ENCODE results near the gene GNL1. TPM values are rescaled to one million over a fixed set of nuclear protein-coding genes. Genes with fewer than 3 reads are reported as not detected.

GNL1 gene
- total and polyA plus RNA-seq, 2 experiments from 2014 or later, result 31.4 to 42.5 TPM

DNA sequence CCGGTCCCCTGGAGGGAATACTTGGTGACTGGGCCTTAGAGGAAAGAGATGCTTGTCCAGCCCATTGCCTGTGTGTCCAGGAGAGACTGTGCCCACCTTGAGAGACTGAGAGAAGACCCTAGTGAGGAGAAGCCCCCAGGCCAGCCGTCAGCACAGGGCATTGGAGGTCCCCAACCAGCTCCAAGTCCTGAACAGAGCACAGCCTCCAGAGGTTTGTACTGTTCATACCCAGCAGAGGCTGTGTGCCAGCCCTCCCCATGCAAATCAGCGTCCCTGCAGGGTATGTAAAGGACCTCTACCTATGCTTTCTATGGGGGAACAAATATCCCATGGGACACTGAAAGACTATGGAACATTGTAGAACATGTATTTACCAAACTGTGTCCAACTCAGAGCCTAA, 58.6 kb downstream of the GNL1 start:
- Histone ChIP-seq H3K79me2 (replicated peaks; ENCODE audit: insufficient read depth) (no peaks in the 10 kb centered on the region), H4K20me1 (replicated peaks; ENCODE audit: insufficient read depth) (no peaks in the 10 kb centered on the region), H3K4me2 (no peak overlapping the region), H3K36me3 (ENCODE audit: insufficient read depth) (no peaks in the 10 kb centered on the region), H3K27me3 (ENCODE audit: insufficient read depth) (no peaks in the 10 kb centered on the region), H3K4me3 (no peak overlapping the region), H3F3A (replicated peaks; ENCODE audit: low read depth) (no peaks in the 10 kb centered on the region), H3K9me2 (ENCODE audit: insufficient read depth) (no peaks in the 10 kb centered on the region), H2AFZ (no peak overlapping the region), H3K4me1 (ENCODE audit: insufficient read depth) (0 out of 2 replicates have a peak, but pooled peaks cover 3% of the 10 kb centered on the region), H3K27ac (ENCODE audit: low read depth) (no peak overlapping the region)
- Mint-ChIP-seq H3K36me3 (ENCODE audit: low read depth) (peaks cover 3% of the 10 kb centered on the region), H3K4me3 (no peak overlapping the region), H3K27me3 (ENCODE audit: insufficient read depth, low read depth, poor library complexity) (peaks cover 2% of the 10 kb centered on the region), H3K9me3 (peaks cover 13% of the 10 kb centered on the region; the same call in 2 of the 3 replicates), H3K4me1 (peaks cover 7% of the 10 kb centered on the region), H3K27ac (no peak overlapping the region)
- DNase-seq (ENCODE audit: low spot score) (no peak), ATAC-seq (no peak)
- no peak for TF ChIP-seq ZNF114 (CRISPR knock-in tag; IDR thresholded peaks at IDR 0.05)
- TF ChIP-seq JUNB (IDR thresholded peaks at IDR 0.05; ENCODE audit: unreplicated experiment), result no peak
- TF ChIP-seq ZNF331 (CRISPR knock-in tag; IDR thresholded peaks at IDR 0.05; ENCODE audit: low read depth), result no peak
- no peak for TF ChIP-seq POLR2AphosphoS5 (IDR thresholded peaks at IDR 0.05; ENCODE audit: low read depth)
- TF ChIP-seq CREB1 (CRISPR knock-in tag; IDR thresholded peaks at IDR 0.05; ENCODE audit: low read depth), result no peak
- TF ChIP-seq, protein P1, sequence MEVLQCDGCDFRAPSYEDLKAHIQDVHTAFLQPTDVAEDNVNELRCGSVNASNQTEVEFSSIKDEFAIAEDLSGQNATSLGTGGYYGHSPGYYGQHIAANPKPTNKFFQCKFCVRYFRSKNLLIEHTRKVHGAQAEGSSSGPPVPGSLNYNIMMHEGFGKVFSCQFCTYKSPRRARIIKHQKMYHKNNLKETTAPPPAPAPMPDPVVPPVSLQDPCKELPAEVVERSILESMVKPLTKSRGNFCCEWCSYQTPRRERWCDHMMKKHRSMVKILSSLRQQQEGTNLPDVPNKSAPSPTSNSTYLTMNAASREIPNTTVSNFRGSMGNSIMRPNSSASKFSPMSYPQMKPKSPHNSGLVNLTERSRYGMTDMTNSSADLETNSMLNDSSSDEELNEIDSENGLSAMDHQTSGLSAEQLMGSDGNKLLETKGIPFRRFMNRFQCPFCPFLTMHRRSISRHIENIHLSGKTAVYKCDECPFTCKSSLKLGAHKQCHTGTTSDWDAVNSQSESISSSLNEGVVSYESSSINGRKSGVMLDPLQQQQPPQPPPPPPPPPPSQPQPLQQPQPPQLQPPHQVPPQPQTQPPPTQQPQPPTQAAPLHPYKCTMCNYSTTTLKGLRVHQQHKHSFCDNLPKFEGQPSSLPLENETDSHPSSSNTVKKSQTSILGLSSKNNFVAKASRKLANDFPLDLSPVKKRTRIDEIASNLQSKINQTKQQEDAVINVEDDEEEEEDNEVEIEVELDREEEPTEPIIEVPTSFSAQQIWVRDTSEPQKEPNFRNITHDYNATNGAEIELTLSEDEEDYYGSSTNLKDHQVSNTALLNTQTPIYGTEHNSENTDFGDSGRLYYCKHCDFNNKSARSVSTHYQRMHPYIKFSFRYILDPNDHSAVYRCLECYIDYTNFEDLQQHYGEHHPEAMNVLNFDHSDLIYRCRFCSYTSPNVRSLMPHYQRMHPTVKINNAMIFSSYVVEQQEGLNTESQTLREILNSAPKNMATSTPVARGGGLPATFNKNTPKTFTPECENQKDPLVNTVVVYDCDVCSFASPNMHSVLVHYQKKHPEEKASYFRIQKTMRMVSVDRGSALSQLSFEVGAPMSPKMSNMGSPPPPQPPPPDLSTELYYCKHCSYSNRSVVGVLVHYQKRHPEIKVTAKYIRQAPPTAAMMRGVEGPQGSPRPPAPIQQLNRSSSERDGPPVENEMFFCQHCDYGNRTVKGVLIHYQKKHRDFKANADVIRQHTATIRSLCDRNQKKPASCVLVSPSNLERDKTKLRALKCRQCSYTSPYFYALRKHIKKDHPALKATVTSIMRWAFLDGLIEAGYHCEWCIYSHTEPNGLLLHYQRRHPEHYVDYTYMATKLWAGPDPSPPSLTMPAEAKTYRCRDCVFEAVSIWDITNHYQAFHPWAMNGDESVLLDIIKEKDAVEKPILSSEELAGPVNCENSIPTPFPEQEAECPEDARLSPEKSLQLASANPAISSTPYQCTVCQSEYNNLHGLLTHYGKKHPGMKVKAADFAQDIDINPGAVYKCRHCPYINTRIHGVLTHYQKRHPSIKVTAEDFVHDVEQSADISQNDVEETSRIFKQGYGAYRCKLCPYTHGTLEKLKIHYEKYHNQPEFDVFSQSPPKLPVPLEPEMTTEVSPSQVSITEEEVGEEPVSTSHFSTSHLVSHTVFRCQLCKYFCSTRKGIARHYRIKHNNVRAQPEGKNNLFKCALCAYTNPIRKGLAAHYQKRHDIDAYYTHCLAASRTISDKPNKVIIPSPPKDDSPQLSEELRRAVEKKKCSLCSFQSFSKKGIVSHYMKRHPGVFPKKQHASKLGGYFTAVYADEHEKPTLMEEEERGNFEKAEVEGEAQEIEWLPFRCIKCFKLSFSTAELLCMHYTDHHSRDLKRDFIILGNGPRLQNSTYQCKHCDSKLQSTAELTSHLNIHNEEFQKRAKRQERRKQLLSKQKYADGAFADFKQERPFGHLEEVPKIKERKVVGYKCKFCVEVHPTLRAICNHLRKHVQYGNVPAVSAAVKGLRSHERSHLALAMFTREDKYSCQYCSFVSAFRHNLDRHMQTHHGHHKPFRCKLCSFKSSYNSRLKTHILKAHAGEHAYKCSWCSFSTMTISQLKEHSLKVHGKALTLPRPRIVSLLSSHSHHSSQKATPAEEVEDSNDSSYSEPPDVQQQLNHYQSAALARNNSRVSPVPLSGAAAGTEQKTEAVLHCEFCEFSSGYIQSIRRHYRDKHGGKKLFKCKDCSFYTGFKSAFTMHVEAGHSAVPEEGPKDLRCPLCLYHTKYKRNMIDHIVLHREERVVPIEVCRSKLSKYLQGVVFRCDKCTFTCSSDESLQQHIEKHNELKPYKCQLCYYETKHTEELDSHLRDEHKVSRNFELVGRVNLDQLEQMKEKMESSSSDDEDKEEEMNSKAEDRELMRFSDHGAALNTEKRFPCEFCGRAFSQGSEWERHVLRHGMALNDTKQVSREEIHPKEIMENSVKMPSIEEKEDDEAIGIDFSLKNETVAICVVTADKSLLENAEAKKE (CRISPR knock-in tag; IDR thresholded peaks at IDR 0.05), result no peak
- no peak for TF ChIP-seq EZH2phosphoT487 (IDR thresholded peaks at IDR 0.05; ENCODE audit: unreplicated experiment)
- TF ChIP-seq EZH2 (IDR thresholded peaks at IDR 0.05; ENCODE audit: low read depth, unreplicated experiment), result no peak
- no peak for TF ChIP-seq STAT1 (IDR thresholded peaks at IDR 0.05; ENCODE audit: unreplicated experiment)
- no peak for TF ChIP-seq NANOG (IDR thresholded peaks at IDR 0.05; ENCODE audit: borderline replicate concordance)
- TF ChIP-seq, protein P2, sequence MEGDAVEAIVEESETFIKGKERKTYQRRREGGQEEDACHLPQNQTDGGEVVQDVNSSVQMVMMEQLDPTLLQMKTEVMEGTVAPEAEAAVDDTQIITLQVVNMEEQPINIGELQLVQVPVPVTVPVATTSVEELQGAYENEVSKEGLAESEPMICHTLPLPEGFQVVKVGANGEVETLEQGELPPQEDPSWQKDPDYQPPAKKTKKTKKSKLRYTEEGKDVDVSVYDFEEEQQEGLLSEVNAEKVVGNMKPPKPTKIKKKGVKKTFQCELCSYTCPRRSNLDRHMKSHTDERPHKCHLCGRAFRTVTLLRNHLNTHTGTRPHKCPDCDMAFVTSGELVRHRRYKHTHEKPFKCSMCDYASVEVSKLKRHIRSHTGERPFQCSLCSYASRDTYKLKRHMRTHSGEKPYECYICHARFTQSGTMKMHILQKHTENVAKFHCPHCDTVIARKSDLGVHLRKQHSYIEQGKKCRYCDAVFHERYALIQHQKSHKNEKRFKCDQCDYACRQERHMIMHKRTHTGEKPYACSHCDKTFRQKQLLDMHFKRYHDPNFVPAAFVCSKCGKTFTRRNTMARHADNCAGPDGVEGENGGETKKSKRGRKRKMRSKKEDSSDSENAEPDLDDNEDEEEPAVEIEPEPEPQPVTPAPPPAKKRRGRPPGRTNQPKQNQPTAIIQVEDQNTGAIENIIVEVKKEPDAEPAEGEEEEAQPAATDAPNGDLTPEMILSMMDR (conservative IDR thresholded peaks at IDR 0.05; ENCODE audit: low read depth in 2 of 2), result no peak
- TF ChIP-seq, protein P3, sequence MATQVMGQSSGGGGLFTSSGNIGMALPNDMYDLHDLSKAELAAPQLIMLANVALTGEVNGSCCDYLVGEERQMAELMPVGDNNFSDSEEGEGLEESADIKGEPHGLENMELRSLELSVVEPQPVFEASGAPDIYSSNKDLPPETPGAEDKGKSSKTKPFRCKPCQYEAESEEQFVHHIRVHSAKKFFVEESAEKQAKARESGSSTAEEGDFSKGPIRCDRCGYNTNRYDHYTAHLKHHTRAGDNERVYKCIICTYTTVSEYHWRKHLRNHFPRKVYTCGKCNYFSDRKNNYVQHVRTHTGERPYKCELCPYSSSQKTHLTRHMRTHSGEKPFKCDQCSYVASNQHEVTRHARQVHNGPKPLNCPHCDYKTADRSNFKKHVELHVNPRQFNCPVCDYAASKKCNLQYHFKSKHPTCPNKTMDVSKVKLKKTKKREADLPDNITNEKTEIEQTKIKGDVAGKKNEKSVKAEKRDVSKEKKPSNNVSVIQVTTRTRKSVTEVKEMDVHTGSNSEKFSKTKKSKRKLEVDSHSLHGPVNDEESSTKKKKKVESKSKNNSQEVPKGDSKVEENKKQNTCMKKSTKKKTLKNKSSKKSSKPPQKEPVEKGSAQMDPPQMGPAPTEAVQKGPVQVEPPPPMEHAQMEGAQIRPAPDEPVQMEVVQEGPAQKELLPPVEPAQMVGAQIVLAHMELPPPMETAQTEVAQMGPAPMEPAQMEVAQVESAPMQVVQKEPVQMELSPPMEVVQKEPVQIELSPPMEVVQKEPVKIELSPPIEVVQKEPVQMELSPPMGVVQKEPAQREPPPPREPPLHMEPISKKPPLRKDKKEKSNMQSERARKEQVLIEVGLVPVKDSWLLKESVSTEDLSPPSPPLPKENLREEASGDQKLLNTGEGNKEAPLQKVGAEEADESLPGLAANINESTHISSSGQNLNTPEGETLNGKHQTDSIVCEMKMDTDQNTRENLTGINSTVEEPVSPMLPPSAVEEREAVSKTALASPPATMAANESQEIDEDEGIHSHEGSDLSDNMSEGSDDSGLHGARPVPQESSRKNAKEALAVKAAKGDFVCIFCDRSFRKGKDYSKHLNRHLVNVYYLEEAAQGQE (IDR thresholded peaks at IDR 0.05; ENCODE audit: unreplicated experiment), result no peak
- TF ChIP-seq, protein P4, sequence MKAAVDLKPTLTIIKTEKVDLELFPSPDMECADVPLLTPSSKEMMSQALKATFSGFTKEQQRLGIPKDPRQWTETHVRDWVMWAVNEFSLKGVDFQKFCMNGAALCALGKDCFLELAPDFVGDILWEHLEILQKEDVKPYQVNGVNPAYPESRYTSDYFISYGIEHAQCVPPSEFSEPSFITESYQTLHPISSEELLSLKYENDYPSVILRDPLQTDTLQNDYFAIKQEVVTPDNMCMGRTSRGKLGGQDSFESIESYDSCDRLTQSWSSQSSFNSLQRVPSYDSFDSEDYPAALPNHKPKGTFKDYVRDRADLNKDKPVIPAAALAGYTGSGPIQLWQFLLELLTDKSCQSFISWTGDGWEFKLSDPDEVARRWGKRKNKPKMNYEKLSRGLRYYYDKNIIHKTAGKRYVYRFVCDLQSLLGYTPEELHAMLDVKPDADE (IDR thresholded peaks at IDR 0.05), result no peak
